Skeletal muscle satellite cell (primary cell): ENCODE results near the gene SPDYC.

ENCODE experiments used
- H3K27me3 ChIP-seq: 2 replicates; pipeline ENCODE4 v1.7.0; 2013; ENCODE audit warnings: low read length; ENCODE audit not compliant: control insufficient read depth, insufficient read depth
- H3K36me3 ChIP-seq: 2 replicates; pipeline ENCODE4 v1.7.0; 2013; ENCODE audit warnings: mild to moderate bottlenecking, control low read depth, low read length; ENCODE audit not compliant: insufficient read depth
- H3K4me1 ChIP-seq: 2 replicates; pipeline ENCODE4 v1.7.0; 2013; ENCODE audit warnings: low read length; ENCODE audit not compliant: control insufficient read depth, insufficient read depth
- H3K4me2 ChIP-seq: 2 replicates; pipeline ENCODE4 v1.7.0; 2013; ENCODE audit warnings: mild to moderate bottlenecking, low read length
- H3K4me3 ChIP-seq: 2 replicates; pipeline ENCODE4 v1.7.0; 2013; ENCODE audit warnings: low read length
- H3K9ac ChIP-seq: 2 replicates; pipeline ENCODE4 v1.7.0; 2013; ENCODE audit warnings: mild to moderate bottlenecking, low read depth, low read length, moderate library complexity
- H3K9me3 ChIP-seq: replicated peaks from 2 replicates; pipeline ENCODE4 v1.7.0; 2013; ENCODE audit warnings: mild to moderate bottlenecking, control low read depth, low read length

SPDYC gene

GRCh38 chr11:65204143-65204542 is 34.1 kb downstream of the SPDYC start:
- Histone ChIP-seq H3K9ac (no peak overlapping the region), H3K4me1 (no peaks in the 10 kb centered on the region), H3K4me3 (no peak overlapping the region), H3K27me3 (no peaks in the 10 kb centered on the region), H3K9me3 (no peaks in the 10 kb centered on the region), H3K4me2 (no peak overlapping the region), H3K36me3 (peaks cover 47% of the 10 kb centered on the region)

GRCh38 chr11:65204646-65205601 is 34.9 kb downstream of the SPDYC start:
- no peak overlapping the region for H3K4me2 ChIP-seq
- no peak overlapping the region for H3K9ac ChIP-seq
- H3K4me3 ChIP-seq, result no peak overlapping the region
- no peaks in the 10 kb centered on the region for H3K9me3 ChIP-seq
- H3K36me3 ChIP-seq, result peaks cover 47% of the 10 kb centered on the region
- H3K4me1 ChIP-seq, result no peaks in the 10 kb centered on the region
- no peaks in the 10 kb centered on the region for H3K27me3 ChIP-seq

GRCh38 chr11:65205602-65205967 is 35.6 kb downstream of the SPDYC start:
- H3K4me3 ChIP-seq, result no peak overlapping the region
- H3K4me1 ChIP-seq, result no peaks in the 10 kb centered on the region
- H3K36me3 ChIP-seq, result peaks cover 52% of the 10 kb centered on the region
- no peaks in the 10 kb centered on the region for H3K9me3 ChIP-seq
- no peak overlapping the region for H3K9ac ChIP-seq
- no peak overlapping the region for H3K4me2 ChIP-seq
- no peaks in the 10 kb centered on the region for H3K27me3 ChIP-seq

- Histone ChIP-seq H3K36me3 (peaks cover 58% of the 10 kb centered on the region), H3K4me1 (no peaks in the 10 kb centered on the region), H3K27me3 (no peaks in the 10 kb centered on the region), H3K4me2 (no peak overlapping the region), H3K4me3 (no peak overlapping the region), H3K9me3 (no peaks in the 10 kb centered on the region), H3K9ac (no peak overlapping the region)
Measured at GRCh38 chr11:65206441-65206841, 36.4 kb downstream of the SPDYC start.

- H3K36me3 ChIP-seq, result peaks cover 61% of the 10 kb centered on the region
Measured at GRCh38 chr11:65206901-65207300, 36.9 kb downstream of the SPDYC start.

GRCh38 chr11:65207918-65208784 is 38.1 kb downstream of the SPDYC start:
- peaks cover 57% of the 10 kb centered on the region for H3K36me3 ChIP-seq
- H3K4me1 ChIP-seq, result peaks cover under 1% of the 10 kb centered on the region
- no peak overlapping the region for H3K4me2 ChIP-seq
- no peaks in the 10 kb centered on the region for H3K9me3 ChIP-seq
- no peak overlapping the region for H3K4me3 ChIP-seq
- H3K27me3 ChIP-seq, result no peaks in the 10 kb centered on the region
- no peak overlapping the region for H3K9ac ChIP-seq

More at GRCh38 chr11:65206901-65207300, 36.9 kb downstream of the SPDYC start:
- Histone ChIP-seq H3K9ac (no peak overlapping the region), H3K4me3 (no peak overlapping the region), H3K4me1 (no peaks in the 10 kb centered on the region), H3K9me3 (no peaks in the 10 kb centered on the region), H3K4me2 (no peak overlapping the region), H3K27me3 (no peaks in the 10 kb centered on the region)

- H3K9me3 ChIP-seq, result no peaks in the 10 kb centered on the region
- no peak overlapping the region for H3K4me3 ChIP-seq
- H3K36me3 ChIP-seq, result peaks cover 52% of the 10 kb centered on the region
- H3K4me2 ChIP-seq, result no peak overlapping the region
- H3K27me3 ChIP-seq, result no peaks in the 10 kb centered on the region
- H3K4me1 ChIP-seq, result peaks cover 5% of the 10 kb centered on the region
- H3K9ac ChIP-seq, result no peak overlapping the region
Measured at GRCh38 chr11:65208785-65209710, 39.0 kb downstream of the SPDYC start.

- Histone ChIP-seq H3K36me3 (peaks cover 45% of the 10 kb centered on the region), H3K9me3 (no peaks in the 10 kb centered on the region), H3K27me3 (no peaks in the 10 kb centered on the region), H3K4me2 (no peak overlapping the region), H3K4me3 (no peak overlapping the region), H3K4me1 (peaks cover 5% of the 10 kb centered on the region), H3K9ac (no peak overlapping the region)
Measured at GRCh38 chr11:65209711-65210360, 39.8 kb downstream of the SPDYC start.

GRCh38 chr11:65210361-65210731 is 40.3 kb downstream of the SPDYC start:
- Histone ChIP-seq H3K9ac (no peak overlapping the region), H3K27me3 (no peaks in the 10 kb centered on the region), H3K36me3 (peaks cover 40% of the 10 kb centered on the region), H3K9me3 (no peaks in the 10 kb centered on the region), H3K4me3 (no peak overlapping the region), H3K4me1 (peaks cover 5% of the 10 kb centered on the region), H3K4me2 (no peak overlapping the region)

GRCh38 chr11:65210748-65211147 is 40.7 kb downstream of the SPDYC start:
- Histone ChIP-seq H3K36me3 (peaks cover 36% of the 10 kb centered on the region), H3K9ac (no peak overlapping the region), H3K27me3 (no peaks in the 10 kb centered on the region), H3K4me2 (no peak overlapping the region), H3K4me3 (no peak overlapping the region), H3K4me1 (peaks cover 5% of the 10 kb centered on the region), H3K9me3 (no peaks in the 10 kb centered on the region)
